ENCODE results near the gene C2CD4C. TPM values are rescaled to one million over a fixed set of nuclear protein-coding genes. Genes with fewer than 3 reads are reported as not detected.
"Not testable (repeated sequence)": the region's sequence is repeated elsewhere in the genome, so short reads cannot be mapped to it uniquely, and the experiment has no call there.

C2CD4C gene
- total RNA-seq, 1 experiment from 2014 or later = 7.1 TPM

DNA sequence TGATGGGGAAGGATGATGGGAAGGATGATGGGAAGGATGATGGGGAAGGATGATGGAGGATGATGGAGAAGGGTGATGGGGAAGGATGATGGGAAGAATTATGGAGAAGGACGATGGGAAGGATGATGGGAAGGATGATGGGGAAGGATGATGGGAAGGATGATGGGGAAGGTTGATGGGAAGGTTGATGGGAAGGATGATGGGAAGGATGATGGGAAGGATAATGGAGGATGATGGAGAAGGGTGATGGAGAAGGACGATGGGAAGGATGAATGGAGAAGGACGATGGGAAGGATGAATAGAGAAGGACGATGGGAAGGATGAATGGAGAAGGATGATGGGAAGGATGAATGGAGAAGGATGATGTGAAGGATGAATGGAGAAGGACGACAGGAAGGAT is 13.5 kb downstream of the C2CD4C start:
- RAD21 ChIA-PET (ENCODE audit: low non-redundant PET in 1 of 2, low total read pairs in 2 of 2, uncharacterized antibody in 2 of 2, unreplicated experiment in 2 of 2) = no interaction called here
- no peaks in the 10 kb centered on the region for H4K20me1 ChIP-seq (ENCODE audit: insufficient read depth)
- peaks cover 0 to 9% of the 10 kb centered on the region in 2 experiments; a peak in 1 of 4 replicates for H3K9me3 ChIP-seq (ENCODE audit: control insufficient read depth in 1 of 2, insufficient read depth in 1 of 2, low read depth in 1 of 2, low read length in 2 of 2)

DNA sequence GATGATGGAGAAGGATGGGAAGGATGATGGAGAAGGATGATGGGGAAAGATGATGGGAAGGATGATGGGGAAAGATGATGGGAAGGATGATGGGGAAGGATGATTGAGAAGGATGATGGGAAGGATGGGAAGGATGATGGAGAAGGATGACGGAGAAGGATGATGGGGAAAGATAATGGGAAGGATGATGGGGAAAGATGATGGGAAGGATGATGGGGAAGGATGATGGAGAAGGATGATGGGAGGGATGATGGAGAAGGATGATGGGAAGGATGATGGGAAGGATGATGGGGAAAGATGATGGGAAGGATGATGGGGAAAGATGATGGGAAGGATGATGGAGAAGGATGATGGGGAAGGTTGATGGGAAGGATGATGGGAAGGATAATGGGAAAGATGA is 14.1 kb downstream of the C2CD4C start:
- DNase-seq (ENCODE audit: low read depth, low spot score); ATAC-seq; H3K4me3 ChIP-seq (replicated peaks in 1 of 2; ENCODE audit: low read depth in 1 of 2, low read length in 2 of 2); H3K79me2 ChIP-seq (ENCODE audit: insufficient read depth, low read length); H3K9me3 ChIP-seq (ENCODE audit: control insufficient read depth in 1 of 2, insufficient read depth in 1 of 2, low read depth in 1 of 2, low read length in 2 of 2); intact Hi-C loops (cut with micrococcal nuclease); H2AFZ ChIP-seq (ENCODE audit: low read depth, low read length, poor library complexity, severe bottlenecking); H3K27ac ChIP-seq (ENCODE audit: low read depth, low read length); BruUV-seq (replicated peaks); H3K4me2 ChIP-seq (ENCODE audit: low read length); H3K9me2 ChIP-seq (ENCODE audit: insufficient read depth); POLR2A ChIA-PET; H3K27me3 ChIP-seq (ENCODE audit: insufficient read depth, low read length); H4K20me1 ChIP-seq (ENCODE audit: insufficient read depth); CTCF ChIA-PET; RAD21 ChIA-PET (ENCODE audit: low non-redundant PET in 1 of 2, low total read pairs in 2 of 2, uncharacterized antibody in 2 of 2, unreplicated experiment in 2 of 2); H3K9ac ChIP-seq (ENCODE audit: low read length); H3K36me3 ChIP-seq (ENCODE audit: control insufficient read depth in 1 of 2, insufficient read depth in 2 of 2, low read length in 2 of 2); H3K4me1 ChIP-seq (ENCODE audit: control insufficient read depth in 1 of 2, insufficient read depth in 2 of 2, low read length in 2 of 2): not testable (repeated sequence)

More for the DNA sequence above, 13.5 kb downstream of the C2CD4C start:
- H3K4me3 ChIP-seq (replicated peaks in 1 of 2; ENCODE audit: low read depth in 1 of 2, low read length in 2 of 2) = no peak overlapping the region
- no peaks in the 10 kb centered on the region for H3K27me3 ChIP-seq (ENCODE audit: insufficient read depth, low read length)
- no peak for TF ChIP-seq SIN3A (IDR thresholded peaks at IDR 0.05; ENCODE audit: low read depth)
- TF ChIP-seq EGR1 (IDR thresholded peaks at IDR 0.05; ENCODE audit: low read depth) = no peak
- TF ChIP-seq, protein P1, sequence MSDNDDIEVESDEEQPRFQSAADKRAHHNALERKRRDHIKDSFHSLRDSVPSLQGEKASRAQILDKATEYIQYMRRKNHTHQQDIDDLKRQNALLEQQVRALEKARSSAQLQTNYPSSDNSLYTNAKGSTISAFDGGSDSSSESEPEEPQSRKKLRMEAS (IDR thresholded peaks at IDR 0.05) = no peak
- no peak for TF ChIP-seq ZNF274 (IDR thresholded peaks at IDR 0.05; ENCODE audit: low read depth, low read length)
- TF ChIP-seq, protein P2, sequence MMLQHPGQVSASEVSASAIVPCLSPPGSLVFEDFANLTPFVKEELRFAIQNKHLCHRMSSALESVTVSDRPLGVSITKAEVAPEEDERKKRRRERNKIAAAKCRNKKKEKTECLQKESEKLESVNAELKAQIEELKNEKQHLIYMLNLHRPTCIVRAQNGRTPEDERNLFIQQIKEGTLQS (IDR thresholded peaks at IDR 0.05) = no peak
- TF ChIP-seq EZH2 (IDR thresholded peaks at IDR 0.05) = no peak
- TF ChIP-seq, protein P3, sequence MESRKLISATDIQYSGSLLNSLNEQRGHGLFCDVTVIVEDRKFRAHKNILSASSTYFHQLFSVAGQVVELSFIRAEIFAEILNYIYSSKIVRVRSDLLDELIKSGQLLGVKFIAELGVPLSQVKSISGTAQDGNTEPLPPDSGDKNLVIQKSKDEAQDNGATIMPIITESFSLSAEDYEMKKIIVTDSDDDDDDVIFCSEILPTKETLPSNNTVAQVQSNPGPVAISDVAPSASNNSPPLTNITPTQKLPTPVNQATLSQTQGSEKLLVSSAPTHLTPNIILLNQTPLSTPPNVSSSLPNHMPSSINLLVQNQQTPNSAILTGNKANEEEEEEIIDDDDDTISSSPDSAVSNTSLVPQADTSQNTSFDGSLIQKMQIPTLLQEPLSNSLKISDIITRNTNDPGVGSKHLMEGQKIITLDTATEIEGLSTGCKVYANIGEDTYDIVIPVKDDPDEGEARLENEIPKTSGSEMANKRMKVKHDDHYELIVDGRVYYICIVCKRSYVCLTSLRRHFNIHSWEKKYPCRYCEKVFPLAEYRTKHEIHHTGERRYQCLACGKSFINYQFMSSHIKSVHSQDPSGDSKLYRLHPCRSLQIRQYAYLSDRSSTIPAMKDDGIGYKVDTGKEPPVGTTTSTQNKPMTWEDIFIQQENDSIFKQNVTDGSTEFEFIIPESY (IDR thresholded peaks at IDR 0.05; ENCODE audit: extremely low read depth, insufficient replicate concordance, low read length) = no peak
- H2AFZ ChIP-seq (ENCODE audit: low read depth, low read length, poor library complexity, severe bottlenecking) = no peak overlapping the region
- DNase-seq (ENCODE audit: low read depth, low spot score) (no peak), ATAC-seq (no peak)
- H3K79me2 ChIP-seq (ENCODE audit: insufficient read depth, low read length) = no peaks in the 10 kb centered on the region
- no TSS peak for BruUV-seq (replicated peaks)
- H3K4me2 ChIP-seq (ENCODE audit: low read length) = no peak overlapping the region
- no peak overlapping the region for H3K9ac ChIP-seq (ENCODE audit: low read length)
- intact Hi-C loops (cut with micrococcal nuclease) = no loop called here
- CTCF ChIA-PET = no interaction called here
- H3K9me2 ChIP-seq (ENCODE audit: insufficient read depth) = no peaks in the 10 kb centered on the region
- no peaks in the 10 kb centered on the region for H3K36me3 ChIP-seq (ENCODE audit: control insufficient read depth in 1 of 2, insufficient read depth in 2 of 2, low read length in 2 of 2)
- H3K4me1 ChIP-seq (ENCODE audit: control insufficient read depth in 1 of 2, insufficient read depth in 2 of 2, low read length in 2 of 2) = no peaks in the 10 kb centered on the region
- H3K27ac ChIP-seq (ENCODE audit: low read depth, low read length) = no peak overlapping the region
- POLR2A ChIA-PET = no interaction called here

DNA sequence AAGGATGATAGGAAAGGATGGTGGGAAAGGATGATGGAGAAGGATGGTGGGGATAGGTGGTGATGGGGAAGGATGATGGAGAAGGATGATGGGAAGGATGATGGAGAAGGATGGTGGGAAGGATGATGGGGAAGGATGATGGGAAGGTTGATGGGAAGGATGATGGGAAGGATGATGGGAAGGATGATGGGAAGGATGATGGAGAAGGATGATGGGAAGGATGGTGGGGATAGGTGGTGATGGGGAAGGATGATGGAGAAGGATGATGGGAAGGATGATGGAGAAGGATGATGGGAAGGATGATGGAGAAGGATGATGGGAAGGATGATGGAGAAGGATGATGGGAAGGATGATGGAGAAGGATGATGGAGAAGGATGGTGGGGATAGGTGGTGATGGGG is 15.4 kb downstream of the C2CD4C start:
- intact Hi-C loops (cut with micrococcal nuclease); RAD21 ChIA-PET (ENCODE audit: low non-redundant PET in 1 of 2, low total read pairs in 2 of 2, uncharacterized antibody in 2 of 2, unreplicated experiment in 2 of 2); H3K9me2 ChIP-seq (ENCODE audit: insufficient read depth); BruUV-seq (replicated peaks); DNase-seq (ENCODE audit: low read depth, low spot score); H3K4me1 ChIP-seq (ENCODE audit: control insufficient read depth in 1 of 2, insufficient read depth in 2 of 2, low read length in 2 of 2); H3K4me2 ChIP-seq (ENCODE audit: low read length); CTCF ChIA-PET; H3K79me2 ChIP-seq (ENCODE audit: insufficient read depth, low read length); H3K27ac ChIP-seq (ENCODE audit: low read depth, low read length); H3K4me3 ChIP-seq (replicated peaks in 1 of 2; ENCODE audit: low read depth in 1 of 2, low read length in 2 of 2); H3K9me3 ChIP-seq (ENCODE audit: control insufficient read depth in 1 of 2, insufficient read depth in 1 of 2, low read depth in 1 of 2, low read length in 2 of 2); ATAC-seq; POLR2A ChIA-PET; H3K27me3 ChIP-seq (ENCODE audit: insufficient read depth, low read length); H2AFZ ChIP-seq (ENCODE audit: low read depth, low read length, poor library complexity, severe bottlenecking); H3K9ac ChIP-seq (ENCODE audit: low read length); H3K36me3 ChIP-seq (ENCODE audit: control insufficient read depth in 1 of 2, insufficient read depth in 2 of 2, low read length in 2 of 2); H4K20me1 ChIP-seq (ENCODE audit: insufficient read depth): not testable (repeated sequence)

Data from HCT116 (cell line).